HG03460 (cell line): ENCODE data around the gene FRMD4B.
"Not testable (repeated sequence)": the region's sequence is repeated elsewhere in the genome, so short reads cannot be mapped to it uniquely, and the experiment has no call there.

Experiments
- ATAC-seq: cut with Tn5 transposase; IDR thresholded peaks from one replicate; pipeline ENCODE4 v1.9.1; 2021; ENCODE audit not compliant: unreplicated experiment

Gene FRMD4B

DNA sequence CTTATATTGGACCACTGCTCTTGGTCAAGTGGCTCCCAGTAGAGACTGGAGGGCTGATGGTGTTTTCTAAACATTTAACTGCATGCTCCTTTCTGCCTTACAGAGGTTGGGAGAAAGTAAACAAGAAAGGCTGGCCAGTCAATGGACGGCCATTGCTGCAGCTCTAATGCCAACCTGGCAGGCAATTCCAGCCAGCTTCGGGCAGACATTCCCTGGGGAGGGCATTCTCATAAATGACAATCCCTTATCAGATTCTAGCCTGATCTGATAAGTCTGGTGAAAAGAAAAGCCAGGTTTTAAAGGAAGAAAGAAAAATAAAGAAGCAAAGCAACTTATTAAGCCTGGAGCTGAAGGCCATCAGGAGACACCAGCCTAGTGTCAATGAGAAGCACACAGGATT lies 60.7 kb downstream of the FRMD4B start:
- no peak for ATAC-seq

DNA sequence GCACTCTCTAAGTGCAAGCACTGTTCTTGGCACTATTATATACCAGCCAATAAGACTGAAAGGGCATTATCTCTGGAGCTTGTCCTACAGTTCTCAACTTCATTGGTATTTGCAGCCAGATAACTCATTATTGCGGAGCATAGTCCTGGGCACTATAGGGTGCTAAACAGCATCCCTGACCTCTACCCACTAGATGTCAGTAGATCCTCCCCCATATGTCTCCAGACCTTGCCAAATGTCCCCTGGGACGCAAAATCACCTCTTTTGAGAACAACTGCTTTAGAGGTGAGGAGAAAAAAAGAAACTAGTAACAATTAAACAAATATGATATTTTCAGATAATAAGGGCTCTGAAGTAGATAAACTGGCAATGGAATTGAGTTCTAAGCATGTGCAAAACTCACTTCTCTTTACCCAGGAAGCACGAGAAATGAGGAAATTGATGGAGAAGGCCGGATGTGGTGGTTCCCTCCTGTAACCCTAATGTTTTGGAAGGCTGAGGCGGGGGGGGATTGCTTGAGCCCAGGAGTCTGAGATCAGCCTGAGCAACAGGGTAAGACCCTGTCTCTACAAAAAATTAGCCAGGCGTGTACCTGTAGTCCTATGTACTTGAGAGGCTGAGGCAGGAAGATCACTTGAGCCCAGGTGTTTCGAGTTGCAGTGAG lies 61.4 kb downstream of the FRMD4B start:
- peak; percentile 55 for ATAC-seq

DNA sequence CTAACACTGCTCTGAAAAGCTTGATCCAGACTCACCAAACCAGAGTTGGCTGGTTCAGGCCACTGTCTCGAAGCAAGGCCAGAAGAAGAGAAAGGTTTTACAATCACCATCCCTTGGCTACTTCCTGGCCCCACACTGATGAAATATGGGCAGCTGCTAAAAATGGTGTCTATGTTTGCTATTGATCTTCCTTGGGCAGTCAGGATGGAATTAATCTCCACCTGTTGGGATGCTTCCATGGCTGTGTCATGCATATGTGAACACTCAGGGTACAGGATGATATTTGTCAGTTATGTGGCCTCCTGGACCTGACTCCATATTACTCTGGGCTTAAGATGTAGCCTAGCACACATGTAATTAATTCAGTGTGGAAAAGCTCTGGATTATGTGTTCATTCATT lies 61.9 kb downstream of the FRMD4B start:
- no peak for ATAC-seq

DNA sequence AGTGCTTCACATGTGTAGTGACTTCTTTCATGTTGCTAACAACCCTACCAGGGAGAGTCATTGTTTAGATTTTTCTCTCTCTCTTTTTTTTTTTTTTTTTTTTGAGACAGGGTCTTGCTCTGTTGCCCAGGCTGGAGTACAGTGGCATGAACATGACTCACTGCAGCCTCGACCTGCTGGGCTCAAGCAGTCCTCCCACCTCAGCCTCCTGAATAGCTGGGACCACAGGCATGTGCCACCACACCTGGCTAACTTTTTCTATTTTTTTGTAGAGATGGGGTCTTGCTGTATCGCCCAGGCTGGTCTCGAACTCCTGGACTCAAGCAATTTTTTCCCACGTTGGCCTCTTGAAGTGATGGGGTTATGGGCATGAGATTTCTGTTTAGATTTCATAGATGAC lies 63.4 kb downstream of the FRMD4B start:
- not testable (repeated sequence) for ATAC-seq

DNA sequence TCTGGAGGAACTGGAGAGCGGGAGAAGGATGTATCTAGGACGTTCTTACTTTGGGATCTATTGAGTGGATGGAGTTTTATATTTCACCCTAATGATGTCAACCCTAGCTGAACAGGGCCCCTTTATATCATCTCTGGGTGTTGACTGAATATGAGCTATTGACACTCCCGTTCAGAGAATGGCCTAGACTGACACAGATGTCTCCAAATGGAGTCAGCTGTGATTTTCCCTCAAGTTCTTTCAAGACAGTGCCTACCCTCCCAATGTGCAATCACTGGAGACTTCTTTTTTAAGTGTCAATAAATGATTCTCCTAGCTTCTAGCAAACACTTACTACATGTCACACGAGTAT lies 63.8 kb downstream of the FRMD4B start:
- ATAC-seq: no peak

DNA sequence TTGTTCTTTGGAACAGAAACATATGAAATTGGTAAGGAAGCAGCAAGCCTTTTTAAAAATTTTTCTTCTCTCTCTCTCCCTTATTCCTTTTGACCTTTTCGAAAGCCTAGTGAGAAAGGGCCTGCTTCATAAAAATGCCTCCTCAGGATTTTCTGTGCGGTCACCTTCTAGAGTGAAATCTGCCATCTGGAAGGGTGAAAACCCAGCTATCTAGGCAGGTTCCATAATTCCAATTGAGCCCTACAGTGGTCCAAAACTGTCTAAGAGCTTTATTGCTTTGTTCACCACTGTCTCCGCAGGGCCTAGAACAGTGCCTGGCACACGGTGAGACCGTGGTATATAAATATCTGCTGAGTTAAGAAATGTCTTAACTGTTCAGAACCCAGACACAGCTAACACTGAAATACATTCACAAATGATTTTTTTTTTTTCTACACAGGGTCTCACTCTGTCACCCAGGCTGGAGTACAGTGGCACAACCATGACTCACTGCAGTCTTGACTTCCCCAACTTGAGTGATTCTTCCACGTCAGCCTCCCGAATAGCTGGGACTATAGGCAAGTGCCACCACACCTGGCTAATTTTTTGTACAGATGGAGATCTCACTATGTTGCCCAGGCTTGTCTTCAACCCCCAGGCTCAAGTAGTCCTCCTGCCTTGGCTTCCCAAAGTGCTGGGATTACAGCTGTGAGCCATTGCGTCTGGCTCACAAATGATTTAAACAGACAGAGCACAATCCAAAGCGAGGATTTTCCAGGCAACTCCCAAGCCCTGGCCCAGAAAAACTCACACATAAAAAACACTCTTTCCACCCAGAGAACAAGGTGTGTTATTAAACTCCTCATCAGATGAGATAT lies 64.4 kb downstream of the FRMD4B start:
- no peak for ATAC-seq

DNA sequence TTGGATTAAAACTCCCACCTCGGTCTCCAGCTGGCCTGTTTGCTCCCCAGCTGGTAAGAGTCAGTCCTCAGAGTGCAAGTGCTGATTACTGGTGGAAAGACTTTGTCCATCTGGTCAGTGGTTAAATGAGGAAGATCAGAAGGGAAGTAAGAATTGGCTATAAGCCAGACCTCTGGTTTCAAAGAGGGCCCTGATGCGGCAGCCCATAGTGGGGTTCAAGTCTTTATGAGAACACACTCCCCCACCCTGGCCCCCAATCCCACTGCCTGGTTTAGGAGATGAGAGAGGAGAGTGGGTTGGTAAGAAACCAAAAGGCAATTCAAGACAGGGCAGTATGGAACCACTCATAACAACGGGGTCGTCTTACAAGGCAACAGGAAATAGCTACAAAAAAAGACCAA lies 65.0 kb downstream of the FRMD4B start:
- ATAC-seq: peak; percentile 58

DNA sequence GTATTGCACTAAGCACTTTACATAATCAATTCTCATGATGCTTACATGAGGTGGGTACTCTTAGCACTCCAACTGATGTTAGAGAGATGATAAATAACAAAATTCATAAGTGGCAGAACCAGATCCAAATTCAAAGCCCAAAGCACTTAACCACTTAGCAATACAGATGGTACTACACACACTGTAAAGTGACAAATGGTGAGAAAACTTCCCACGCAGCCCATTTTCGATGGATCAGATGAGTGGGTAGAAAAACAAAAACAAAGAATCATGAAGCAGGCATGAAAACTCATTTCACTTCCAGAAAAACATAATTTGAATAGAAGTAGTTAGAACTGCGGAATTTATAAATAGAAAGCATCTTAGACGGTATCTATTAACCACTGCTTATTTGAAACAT lies 66.2 kb downstream of the FRMD4B start:
- ATAC-seq: no peak

DNA sequence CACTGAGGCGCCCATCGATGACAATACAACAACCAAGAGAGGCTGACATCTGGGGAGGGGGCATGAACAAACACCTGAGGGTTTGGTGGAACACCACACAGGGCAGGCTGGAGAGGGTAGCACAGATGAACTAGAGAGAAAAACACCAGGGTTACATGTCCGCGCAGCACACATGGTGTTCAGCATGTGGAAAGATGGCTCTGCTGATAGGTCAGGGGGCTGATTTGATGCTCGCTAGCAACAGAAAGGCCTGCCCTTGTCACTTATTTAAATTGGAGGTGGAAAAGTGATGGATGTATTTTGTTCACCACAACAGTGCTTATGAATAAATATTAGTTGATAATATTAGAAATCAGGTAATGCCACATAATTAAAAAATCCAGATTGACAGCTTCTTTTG lies 67.5 kb downstream of the FRMD4B start:
- no peak for ATAC-seq

DNA sequence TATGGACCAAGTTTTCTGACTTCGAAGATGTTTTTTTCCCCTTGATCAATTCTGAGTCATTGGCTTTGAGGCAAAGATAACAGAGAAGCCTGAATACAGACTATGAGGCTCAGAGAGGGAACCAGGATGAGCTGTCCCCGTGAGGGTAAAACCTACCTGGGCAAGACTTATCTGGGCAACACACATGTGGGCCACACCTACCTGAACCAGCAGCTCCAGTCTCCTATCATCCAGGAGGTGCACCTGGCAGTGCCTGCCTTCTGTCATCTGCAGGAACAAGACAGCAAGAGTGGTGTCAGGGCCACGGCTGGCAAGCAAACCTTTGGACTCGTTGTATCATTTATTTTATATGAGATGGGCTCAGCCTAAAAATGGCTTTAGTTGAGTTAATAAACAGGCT lies 72.6 kb downstream of the FRMD4B start:
- no peak for ATAC-seq

DNA sequence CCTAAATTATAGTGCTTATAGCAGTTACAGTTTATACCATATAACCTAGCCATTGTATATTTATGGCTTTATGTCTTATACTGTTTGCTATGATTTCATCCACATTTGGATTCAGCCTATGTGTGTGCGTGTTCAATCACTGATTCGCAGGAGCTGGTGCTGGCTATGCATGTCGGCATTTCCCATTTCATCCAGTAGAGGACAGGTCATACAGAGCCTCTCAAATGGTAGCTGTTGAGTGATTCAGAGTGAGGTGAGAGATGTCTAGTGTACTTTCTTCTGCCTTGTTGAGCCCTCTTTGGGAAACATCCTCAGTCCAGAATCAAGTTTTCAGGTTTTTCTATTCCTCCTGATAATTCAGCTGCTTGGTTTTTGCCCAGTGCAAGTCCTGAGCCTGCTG lies 76.1 kb downstream of the FRMD4B start:
- ATAC-seq: no peak

DNA sequence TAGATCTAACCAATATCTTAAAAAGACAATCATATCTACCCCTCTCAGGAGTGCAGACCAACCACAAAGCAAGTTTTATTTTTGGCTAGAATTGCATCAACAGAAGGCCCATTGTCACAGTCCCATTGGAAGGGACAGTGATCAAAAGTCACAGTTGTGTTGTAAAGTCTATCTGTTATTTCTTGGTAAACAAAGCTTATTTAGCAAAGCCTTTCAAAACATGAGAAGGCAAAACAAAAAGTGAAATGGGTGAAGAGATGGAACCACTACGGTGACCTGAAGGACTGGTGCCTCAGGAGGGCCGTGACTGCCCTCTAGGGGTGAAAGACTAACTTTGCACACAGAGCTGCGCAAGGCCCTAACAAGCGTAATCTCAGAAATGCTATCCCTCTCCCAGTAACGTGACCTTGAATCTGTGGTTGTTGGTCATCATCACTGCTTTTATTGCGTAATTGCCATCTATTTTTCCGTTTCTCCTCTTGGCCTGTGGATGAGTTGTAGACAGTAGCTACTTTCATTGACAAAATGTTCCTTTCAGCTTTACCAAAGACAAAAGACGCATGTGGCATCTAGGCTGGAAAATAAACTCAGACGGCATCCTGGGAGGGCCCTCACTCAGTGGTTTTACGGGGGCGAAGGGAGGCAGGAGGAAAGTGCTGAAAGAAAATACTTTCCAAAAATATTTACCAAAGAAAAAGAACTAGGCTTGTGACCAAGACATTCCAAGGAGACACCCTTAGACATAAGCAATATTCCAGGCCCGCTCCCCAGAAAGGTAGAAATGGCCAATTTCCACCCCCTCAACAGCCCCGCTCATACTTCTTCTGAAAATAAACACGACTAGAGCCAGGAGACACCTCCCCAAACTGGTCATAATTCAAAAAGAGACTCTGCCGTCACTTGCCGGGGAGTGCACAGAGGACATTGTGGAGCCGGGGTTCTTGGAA lies 79.4 kb downstream of the FRMD4B start:
- ATAC-seq: peak; percentile 91

DNA sequence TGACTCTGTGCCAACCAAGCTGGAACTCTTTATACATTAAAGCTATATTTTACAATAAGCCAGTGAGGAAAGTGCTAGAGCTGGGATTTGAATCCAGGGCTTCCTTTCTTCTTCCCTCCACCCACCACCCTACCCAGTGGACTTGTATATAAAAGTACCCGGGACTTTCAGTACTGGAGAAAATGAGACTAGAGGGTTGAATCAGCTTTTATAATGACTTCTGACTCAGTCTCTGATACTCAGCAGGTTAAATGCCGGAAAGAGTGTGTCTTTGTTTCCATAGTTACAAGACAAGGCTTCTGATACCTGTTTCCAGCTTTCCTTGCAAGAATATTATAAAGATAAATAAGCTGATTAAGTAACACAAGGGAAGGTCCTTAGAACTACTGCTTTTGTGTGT lies 80.9 kb downstream of the FRMD4B start:
- no peak for ATAC-seq

DNA sequence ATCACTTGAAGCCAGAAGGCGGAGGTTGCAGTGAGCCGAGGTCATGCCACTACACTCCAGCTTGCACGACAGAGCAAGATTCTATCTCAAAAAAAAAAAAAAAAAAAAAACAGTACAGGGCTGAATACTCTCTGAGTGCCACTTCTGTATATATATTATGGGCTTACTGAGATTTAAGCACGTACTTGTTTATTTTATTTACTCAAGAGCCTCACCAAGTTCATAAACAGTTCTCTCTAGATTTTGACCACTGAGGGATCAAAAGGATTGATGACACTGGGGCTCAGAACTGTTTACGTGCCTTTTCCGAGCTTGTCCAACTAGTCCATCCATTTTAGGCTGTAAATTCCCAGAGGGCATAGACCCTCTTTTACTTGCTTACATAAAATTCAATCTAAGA lies 81.5 kb downstream of the FRMD4B start:
- ATAC-seq: no peak

DNA sequence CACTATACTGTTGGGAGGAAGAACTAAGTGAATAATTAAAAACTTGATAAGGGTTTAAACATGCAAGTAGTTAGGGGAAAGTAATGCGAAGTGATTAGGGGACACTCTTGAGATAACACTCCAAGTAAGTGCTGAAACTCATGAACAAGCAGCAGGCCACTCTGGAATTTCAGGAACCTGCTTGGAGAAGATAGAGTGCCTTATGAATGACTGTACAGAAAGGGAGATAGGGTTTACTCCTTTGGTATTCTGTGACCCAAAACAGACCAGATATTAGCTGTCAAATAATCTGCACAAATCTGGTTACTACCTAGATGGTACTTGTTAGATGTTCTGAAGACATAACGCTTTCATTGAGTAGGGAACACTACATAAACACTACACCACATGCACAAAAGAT lies 85.6 kb downstream of the FRMD4B start:
- ATAC-seq: no peak

DNA sequence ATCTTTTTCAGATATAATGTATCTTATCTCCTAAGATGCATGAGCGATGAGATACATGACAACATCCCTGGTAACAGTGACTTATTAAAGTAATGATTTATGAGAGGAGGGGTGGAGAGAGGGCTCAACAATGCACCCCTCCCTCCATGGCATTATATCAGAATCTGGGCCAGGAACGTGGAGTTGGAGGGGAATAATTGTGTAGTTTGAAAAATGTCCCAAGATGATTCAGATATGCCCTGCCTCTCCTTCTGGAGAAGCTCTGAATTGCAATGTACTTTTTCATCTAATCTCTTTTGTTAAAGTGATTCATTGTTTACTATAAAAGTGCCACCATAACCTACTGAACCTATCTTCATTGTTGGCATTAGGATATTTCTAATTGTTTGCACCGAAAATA lies 86.5 kb downstream of the FRMD4B start:
- ATAC-seq: no peak

DNA sequence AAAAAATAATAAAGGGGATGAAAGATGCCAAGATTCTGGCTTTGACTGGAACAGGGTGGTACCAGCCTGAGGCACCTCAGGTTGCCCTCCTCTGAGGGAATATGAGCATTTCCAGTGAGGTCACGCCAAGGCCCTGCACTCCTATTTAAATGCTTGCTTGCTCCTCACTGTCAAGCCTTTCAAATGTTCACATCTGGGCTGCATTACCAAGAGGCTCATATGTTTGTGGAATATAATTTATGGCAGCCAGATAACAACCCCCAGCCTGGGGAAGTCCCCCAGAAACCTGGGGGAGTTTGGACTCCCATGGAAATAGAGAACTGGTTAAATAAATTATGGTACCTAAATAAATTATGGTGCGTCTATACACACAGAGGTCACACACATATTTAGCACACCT lies 88.4 kb downstream of the FRMD4B start:
- no peak for ATAC-seq

DNA sequence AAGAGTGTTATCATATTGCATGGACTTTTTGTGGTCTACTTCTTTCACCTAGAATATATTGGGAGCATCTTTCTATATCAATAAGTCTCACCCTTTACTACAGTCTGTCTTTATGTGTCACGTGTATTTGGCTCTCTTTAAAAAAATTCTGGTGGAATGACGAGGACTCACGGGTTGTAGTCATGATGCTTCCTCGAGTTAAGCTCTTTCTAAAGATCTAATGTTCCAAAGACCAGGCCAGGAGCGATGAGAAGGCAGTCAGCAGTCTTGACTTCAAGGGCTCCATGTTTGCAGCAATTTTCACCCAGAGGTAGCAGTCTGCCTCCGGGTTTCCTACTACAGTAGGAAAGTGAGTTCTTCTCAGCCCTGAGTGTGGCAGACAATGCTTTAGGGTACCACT lies 88.9 kb downstream of the FRMD4B start:
- no peak for ATAC-seq

DNA sequence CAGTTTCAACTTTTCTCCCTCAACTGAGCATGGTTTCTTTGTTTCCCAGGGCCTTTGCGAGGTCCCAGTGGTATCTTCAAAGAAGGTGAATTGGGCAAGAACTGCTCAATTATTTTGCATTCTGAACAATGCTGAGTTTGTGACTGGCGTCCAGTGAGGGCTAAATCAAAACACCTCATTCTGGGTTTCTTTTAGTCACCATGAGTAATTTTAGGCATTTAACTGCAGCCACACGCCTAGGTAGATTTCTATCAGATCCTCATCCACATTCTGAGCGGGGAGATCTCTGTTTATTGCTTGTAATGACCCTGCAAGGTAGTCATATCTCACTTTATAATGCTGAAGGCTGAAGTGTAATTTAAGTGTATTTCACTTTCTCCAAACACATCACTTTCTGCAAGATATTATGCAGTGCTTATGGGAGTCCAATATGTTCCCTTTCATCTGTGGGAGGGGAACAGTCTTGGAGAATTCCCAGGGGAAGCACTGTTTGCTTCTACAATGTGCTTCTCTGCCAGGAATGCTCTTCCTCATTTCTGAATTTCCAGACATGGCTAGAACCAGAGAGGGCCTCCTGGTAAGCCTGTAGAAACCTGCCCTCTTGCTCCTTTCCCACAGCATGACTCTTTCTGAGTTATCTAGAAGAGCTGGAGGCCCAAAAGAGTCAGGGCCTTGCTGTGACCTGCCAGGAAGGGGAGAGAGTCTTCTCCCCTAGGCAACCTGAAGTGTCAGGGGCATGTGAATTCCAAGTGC lies 91.7 kb downstream of the FRMD4B start:
- ATAC-seq: no peak

DNA sequence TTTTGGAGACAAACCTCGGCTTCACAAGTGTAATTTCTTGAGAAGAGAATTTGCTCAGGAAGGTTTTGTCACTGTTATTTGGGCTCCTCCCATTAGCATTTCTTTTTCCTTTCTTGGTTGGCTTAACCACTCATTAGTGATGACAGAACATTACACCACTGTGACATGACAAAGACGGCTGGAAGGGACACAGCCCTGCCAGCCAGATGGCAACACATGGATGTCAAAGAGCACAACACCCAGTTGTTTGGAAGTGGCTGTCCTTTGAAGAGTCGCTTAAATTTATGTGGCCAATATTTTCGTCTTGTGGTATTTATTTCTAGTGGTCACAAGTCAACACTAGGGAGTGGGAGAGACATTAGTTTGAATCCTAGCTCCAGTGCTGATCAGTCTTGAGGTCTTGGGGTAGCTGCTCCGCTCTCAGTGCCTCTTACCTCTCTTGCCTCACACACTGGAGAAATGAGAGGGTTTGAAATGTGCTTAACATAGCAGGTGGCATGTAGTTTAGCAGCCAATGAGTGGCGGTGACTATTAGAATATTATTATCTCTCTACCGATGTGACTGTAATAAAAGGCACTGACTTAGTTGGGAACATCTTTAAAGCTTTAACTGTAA lies 92.8 kb downstream of the FRMD4B start:
- ATAC-seq: no peak

DNA sequence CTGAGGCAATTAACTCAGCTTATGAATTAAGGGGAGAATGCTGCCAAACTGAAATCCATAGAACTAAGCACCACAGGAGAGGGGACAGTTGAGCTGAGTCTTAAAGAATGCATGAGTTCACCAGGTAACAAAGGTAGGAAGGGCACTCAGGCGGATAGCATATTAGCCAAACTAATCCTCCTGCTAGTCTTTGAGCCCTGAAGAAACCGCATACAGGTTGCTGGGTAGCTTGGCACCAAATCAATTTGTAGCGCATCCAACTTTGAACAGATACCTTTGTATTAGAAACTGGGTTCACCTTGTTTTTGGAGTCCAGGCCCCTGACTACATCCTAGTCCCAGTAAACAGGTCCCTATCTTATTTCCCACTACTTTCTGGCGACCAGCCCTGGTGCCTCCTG lies 93.7 kb downstream of the FRMD4B start:
- no peak for ATAC-seq
